Tibial artery (tissue), 4 donors: Measurements from ENCODE around the gene PPL.
"Not testable (repeated sequence)": the region's sequence is repeated elsewhere in the genome, so short reads cannot be mapped to it uniquely, and the experiment has no call there.

ENCODE experiments used
- DNase-seq, 2 donors: peaks; one replicate each; pipeline ENCODE4 v3.0.0-alpha.2; 2019
- H3K27ac ChIP-seq, 2 donors: fragments of 200-600 bp; sonication (generic) in 1 of 2; 1 replicate in 1 of 2; 2 replicates in 1 of 2; pipeline ENCODE4 v1.5.1; 2018 to 2019; ENCODE audit warnings: mild to moderate bottlenecking in 1 of 2
- H3K27me3 ChIP-seq, 2 donors: fragments of 200-600 bp; sonication (generic) in 1 of 2; one replicate each; pipeline versions ENCODE4 v1.5.1 to v1.6.0; 2016 to 2019
- H3K36me3 ChIP-seq, 3 donors: fragments of 200-600 bp; sonication (generic) in 2 of 3; one replicate each; pipeline ENCODE4 v1.5.1; 2016 to 2019; ENCODE audit warnings: mild to moderate bottlenecking in 2 of 3
- H3K4me1 ChIP-seq, 4 donors: fragments of 200-600 bp; sonication (generic) in 2 of 4; 1 replicate in 3 of 4; 2 replicates in 1 of 4; pipeline ENCODE4 v1.5.1; 2016 to 2019
- H3K4me3 ChIP-seq, 2 donors: fragments of 200-600 bp; sonication (generic) in 1 of 2; 1 replicate in 1 of 2; 2 replicates in 1 of 2; pipeline ENCODE4 v1.5.1; 2018 to 2019; ENCODE audit warnings: mild to moderate bottlenecking in 2 of 2
- H3K9me3 ChIP-seq, 3 donors: fragments of 200-600 bp; sonication (generic) in 1 of 3; one replicate each; pipeline ENCODE4 v1.5.1; 2016 to 2019
- intact Hi-C: fragments of 100-400 bp; cut with DNase I; formaldehyde crosslinking; loops from one replicate; pipeline ENCODE4 v1.15.0; 2023; ENCODE audit warnings: low total_unique reads
- TF ChIP-seq, protein P1 (sequence below), 2 experiments: fragments of 200-600 bp in 1 of 2; fragments of 450-650 bp in 1 of 2; IDR thresholded peaks; one replicate each; pipeline ENCODE4 v1.5.1; 2017 to 2019; ENCODE audit warnings: antibody characterized with exemption in 2 of 2, mild to moderate bottlenecking in 1 of 2, moderate library complexity in 1 of 2

The PPL gene

DNA sequence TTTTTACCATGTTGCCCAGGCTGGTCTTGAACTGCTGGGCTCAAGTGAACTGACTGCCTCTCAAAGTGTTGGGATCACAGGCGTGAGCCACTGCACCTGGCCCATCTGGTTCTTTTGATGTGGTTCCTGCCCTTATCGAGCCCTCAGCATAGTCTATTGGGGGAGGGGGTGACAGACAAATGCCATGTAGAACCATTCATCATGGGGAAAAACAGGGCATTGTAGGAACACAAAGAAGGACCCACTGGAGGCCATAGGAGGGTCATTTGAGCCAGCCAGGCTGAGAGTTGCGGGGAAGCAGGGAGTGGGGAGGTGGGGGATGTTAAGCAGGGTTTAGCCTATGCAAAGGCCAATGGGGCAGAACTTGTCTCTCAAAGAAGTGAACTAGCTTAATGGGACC lies 33.1 kb upstream of the PPL start:
- no peak overlapping the region for H3K27ac ChIP-seq
- H3K9me3 ChIP-seq = no peaks in the 10 kb centered on the region
- TF ChIP-seq, protein P1, sequence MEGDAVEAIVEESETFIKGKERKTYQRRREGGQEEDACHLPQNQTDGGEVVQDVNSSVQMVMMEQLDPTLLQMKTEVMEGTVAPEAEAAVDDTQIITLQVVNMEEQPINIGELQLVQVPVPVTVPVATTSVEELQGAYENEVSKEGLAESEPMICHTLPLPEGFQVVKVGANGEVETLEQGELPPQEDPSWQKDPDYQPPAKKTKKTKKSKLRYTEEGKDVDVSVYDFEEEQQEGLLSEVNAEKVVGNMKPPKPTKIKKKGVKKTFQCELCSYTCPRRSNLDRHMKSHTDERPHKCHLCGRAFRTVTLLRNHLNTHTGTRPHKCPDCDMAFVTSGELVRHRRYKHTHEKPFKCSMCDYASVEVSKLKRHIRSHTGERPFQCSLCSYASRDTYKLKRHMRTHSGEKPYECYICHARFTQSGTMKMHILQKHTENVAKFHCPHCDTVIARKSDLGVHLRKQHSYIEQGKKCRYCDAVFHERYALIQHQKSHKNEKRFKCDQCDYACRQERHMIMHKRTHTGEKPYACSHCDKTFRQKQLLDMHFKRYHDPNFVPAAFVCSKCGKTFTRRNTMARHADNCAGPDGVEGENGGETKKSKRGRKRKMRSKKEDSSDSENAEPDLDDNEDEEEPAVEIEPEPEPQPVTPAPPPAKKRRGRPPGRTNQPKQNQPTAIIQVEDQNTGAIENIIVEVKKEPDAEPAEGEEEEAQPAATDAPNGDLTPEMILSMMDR (IDR thresholded peaks at IDR 0.05) = no peak
- H3K4me3 ChIP-seq = no peak overlapping the region
- H3K4me1 ChIP-seq = no peaks in the 10 kb centered on the region
- no peak for DNase-seq
- peaks cover 0 to 32% of the 10 kb centered on the region in 2 donors for H3K27me3 ChIP-seq
- no peaks in the 10 kb centered on the region for H3K36me3 ChIP-seq
- intact Hi-C loops = no loop called here

DNA sequence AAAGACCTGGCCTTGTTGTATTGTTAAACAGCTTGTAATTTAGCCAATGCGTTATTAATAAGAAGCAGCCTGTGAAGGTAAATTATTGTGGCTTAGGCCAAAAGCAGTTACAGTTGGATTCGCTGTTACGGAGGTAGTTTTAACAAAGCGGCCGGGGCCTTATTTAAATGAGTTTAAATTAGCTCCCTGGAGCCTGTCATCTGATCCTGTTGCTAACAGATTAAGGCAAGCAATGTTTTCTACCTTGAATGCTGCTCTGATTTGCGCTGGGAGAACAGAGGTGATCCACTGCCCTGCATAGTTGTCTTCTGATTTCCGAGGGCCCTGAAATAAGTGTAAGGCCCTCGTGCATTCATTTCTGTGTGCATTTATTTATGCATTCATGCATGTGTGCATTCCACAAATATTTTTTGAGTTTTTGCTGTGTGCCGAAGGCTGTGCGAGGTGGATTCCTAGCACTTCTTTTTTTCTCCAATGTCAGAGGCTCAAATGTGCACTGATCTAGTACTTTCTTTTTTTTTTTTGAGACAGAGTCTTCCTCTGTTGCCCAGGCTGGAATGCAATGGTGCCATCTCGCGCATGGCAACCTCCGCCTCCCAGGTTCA lies 32.0 kb upstream of the PPL start:
- H3K4me3 ChIP-seq = no peak overlapping the region
- H3K27ac ChIP-seq = no peak overlapping the region
- no peaks in the 10 kb centered on the region for H3K9me3 ChIP-seq
- intact Hi-C loops = loop anchor here (10.0 kb wide), 1 partner anchor 106 kb away; the partner anchor contains the start of gene ALG1
- H3K27me3 ChIP-seq = peaks cover 0 to 32% of the 10 kb centered on the region in 2 donors
- no peak for DNase-seq
- no peaks in the 10 kb centered on the region for H3K4me1 ChIP-seq
- TF ChIP-seq, protein P1 (IDR thresholded peaks at IDR 0.05) = no peak
- no peaks in the 10 kb centered on the region for H3K36me3 ChIP-seq

DNA sequence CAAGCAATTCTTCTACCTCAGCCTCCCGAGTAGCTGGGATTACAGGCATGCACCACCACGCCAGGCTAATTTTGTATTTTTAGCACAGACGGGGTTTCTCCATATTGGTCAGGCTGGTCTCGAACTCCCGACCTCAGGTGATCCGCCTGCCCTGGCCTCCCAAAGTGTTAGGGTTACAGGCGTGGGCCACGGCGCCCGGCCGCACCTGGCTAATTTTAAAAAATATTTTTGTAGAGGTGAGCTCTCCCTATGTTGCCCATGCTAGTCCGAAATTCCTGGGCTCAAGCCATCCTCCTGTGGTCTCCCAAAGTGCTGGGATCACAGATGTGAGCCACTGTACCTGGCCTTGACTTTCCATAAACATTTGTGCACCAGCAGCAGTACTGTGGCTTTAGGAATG lies 31.3 kb upstream of the PPL start:
- not testable (repeated sequence) for DNase-seq, H3K36me3 ChIP-seq, H3K27ac ChIP-seq, H3K4me1 ChIP-seq, H3K4me3 ChIP-seq, H3K9me3 ChIP-seq
- intact Hi-C loops = loop anchor here (10.0 kb wide), 1 partner anchor 107 kb away; the partner anchor contains the start of gene ALG1
- peaks cover 0 to 31% of the 10 kb centered on the region in 2 donors for H3K27me3 ChIP-seq

DNA sequence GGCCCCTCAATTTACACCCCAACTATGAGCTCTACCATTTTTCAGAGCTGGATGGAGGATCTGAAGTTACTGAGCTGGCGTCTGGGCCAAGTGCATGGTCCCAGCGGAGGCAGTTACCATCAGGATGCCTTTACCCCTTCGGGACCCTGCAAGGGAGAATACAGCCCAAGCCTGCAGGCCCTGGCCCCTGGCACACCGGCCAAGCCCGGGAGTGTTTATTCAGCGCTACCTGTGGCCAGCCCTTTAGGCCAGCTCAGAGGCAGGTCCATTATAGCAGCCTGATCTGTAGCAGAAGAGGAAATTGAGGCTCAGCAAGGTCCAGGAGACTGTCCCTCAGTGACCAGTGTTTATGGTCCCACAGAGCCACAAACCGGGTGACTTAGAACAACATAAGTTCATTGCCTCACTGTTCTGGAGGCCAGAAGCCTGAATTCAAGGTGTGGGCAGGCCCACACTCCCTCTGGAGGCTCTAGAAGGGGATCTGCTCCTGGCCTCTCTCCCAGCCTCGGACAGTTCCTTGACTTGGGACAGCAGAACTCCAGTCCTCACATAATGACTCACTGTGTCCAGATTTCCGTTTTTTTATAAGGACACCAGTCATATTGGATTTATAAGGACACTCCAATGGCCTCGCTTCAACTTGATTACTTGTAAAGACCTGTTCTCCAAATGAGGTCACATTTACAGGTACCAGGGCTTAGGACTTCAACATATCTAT lies 29.9 kb upstream of the PPL start:
- Histone ChIP-seq H3K9me3 (no peaks in the 10 kb centered on the region), H3K4me1 (no peaks in the 10 kb centered on the region), H3K4me3 (no peak overlapping the region), H3K27me3 (peaks cover 0 to 19% of the 10 kb centered on the region in 2 donors), H3K36me3 (no peaks in the 10 kb centered on the region), H3K27ac (no peak overlapping the region)
- TF ChIP-seq, protein P1 (IDR thresholded peaks at IDR 0.05) = no peak
- intact Hi-C loops = loop anchor here (10.0 kb wide), 1 partner anchor 108 kb away; the partner anchor contains the start of gene ALG1
- no peak for DNase-seq

DNA sequence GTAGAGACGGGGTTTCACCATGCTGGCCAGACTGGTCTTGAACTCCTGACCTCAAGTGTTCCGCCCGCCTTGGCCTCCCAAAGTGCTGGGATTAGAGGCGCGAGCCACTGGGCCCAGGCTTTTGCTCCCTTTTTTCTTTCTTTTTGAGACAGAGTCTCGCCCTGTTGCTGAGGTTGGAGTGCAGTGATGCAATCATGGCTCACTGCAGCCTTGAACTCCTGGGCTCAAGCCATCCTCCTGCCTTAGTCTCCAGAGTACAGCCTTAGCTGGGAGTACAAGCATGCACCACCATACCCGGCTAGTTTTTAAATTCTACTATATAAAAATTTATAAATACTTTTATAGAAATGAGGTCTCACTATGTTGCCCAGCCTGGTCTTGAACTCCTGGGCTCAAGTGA lies 26.6 kb upstream of the PPL start:
- H3K36me3 ChIP-seq, H3K4me1 ChIP-seq, H3K27me3 ChIP-seq, H3K9me3 ChIP-seq, H3K27ac ChIP-seq, DNase-seq, H3K4me3 ChIP-seq: not testable (repeated sequence)
- intact Hi-C loops = loop anchor here (10.0 kb wide), 1 partner anchor 111 kb away; the partner anchor contains the start of gene ALG1

DNA sequence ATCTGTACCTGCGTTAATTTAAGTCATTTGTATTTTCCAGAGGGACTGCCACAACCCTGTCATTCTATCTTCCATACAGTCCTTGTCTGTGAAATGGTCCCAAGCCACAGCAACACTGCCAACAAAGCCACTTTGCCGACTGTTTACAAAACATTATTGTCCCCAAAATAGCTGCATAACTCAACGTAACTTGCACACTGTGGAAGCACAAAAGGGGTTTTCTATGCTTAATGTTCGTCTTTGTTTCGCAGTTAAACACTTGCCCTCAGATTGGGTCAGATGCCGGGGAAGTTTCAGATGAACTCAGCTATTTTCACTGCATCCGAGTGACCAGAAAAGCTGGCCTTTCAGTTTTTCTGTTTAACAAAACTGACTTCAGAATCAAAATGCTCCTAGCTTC lies 25.8 kb upstream of the PPL start:
- TF ChIP-seq, protein P1 (IDR thresholded peaks at IDR 0.05) = no peak
- Histone ChIP-seq H3K4me1 (peaks cover 4 to 14% (median 11%) of the 10 kb centered on the region in 4 donors), H3K27ac (no peak overlapping the region), H3K9me3 (no peaks in the 10 kb centered on the region), H3K36me3 (no peaks in the 10 kb centered on the region), H3K27me3 (no peaks in the 10 kb centered on the region), H3K4me3 (no peak overlapping the region)
- no peak for DNase-seq
- intact Hi-C loops = loop anchor here (10.0 kb wide), 1 partner anchor 112 kb away; the partner anchor contains the start of gene ALG1
